SK-N-MC (cell line): ENCODE results near the gene ROPN1.
"Not testable (repeated sequence)": the region's sequence is repeated elsewhere in the genome, so short reads cannot be mapped to it uniquely, and the experiment has no call there.

Experiments used
- EZH2 ChIP-seq: fragments of 200-600 bp; sonication (generic); IDR thresholded peaks from one replicate; pipeline ENCODE4 v1.6.1; 2017; ENCODE audit warnings: antibody characterized with exemption
- FOXP2 ChIP-seq: optimal IDR thresholded peaks from 2 replicates; pipeline ENCODE3; 2011; ENCODE audit warnings: mild to moderate bottlenecking, moderate library complexity; ENCODE audit not compliant: insufficient read depth; ENCODE audit errors: extremely low read length, control extremely low read depth
- POLR2AphosphoS5 ChIP-seq: IDR thresholded peaks from 2 replicates; pipeline ENCODE4 v1.6.1; 2012; ENCODE audit warnings: mild to moderate bottlenecking, low read depth, low read length, borderline replicate concordance

DNA sequence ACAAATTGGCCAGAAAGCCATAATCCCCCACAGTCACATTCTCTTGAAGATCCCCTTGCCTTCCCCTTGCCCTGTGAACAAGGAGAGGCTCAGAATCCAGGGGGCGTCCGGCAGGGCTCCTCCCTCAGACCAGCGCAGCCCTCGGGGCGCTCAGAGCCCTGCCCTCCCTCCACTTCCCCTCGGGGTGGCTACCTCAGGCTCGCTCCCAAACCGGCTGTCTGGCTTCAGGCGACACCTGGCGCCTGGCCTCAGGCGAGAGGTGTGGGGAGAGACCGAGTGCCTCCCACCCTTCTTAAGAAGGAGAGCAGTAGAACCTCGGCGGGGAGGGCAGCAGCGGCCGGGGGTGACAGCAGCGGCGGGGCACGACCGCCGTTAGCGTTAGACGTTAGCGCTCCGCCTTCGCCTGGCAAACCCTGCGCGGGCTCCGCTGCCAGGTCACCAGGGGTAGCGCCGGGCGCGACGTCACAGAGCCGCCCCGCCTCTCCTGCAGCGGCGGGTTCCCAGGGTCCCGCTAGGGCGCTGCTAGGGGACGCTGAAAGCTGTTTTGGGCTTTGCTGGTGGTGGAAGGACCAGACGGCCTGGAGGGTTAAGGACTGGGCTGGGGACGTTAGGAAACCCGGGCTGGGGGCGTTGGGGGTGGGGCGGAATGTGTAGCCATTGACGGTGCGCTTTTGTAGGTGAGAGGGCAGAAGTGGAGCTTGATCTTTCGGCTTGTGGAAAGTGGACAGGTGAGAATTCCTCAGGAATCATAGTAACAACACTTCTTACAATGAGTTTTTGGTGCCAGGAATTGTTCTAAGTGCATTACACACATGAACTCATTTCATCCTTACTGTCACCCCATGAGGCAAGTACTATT is at the start of gene ROPN1:
- not testable (repeated sequence) for TF ChIP-seq EZH2, POLR2AphosphoS5, FOXP2
